GM15510 (cell line): ENCODE measurements around the gene COTL1.

Experiments
- POLR2A ChIP-seq: IDR thresholded peaks from 3 replicates; pipeline ENCODE4 v1.6.1; 2011; ENCODE audit warnings: borderline replicate concordance; ENCODE audit not compliant: insufficient read length; ENCODE audit errors: extremely low read depth

The COTL1 gene

DNA sequence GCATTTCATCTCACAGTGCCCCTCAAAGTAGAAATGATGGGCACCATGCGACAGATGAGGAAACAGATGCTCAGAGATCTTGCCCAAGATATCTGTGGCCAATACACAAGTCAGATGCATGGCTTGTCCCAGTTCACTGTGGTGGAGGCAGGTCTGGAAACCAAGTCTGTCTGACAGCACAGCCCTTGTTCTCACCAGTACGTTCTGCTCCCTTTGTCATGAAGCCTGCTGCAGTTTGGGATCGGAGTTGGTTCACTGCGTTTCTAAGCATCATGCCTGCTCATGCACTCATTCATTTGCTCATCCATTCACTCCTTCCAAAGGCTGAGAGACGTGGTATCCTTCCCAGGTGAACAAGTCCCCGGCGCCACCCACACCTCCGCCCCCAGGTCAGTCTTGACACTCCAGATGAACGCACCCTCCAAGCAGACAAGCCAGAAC lies 86.2 kb downstream of the COTL1 start:
- no peak for TF ChIP-seq POLR2A

DNA sequence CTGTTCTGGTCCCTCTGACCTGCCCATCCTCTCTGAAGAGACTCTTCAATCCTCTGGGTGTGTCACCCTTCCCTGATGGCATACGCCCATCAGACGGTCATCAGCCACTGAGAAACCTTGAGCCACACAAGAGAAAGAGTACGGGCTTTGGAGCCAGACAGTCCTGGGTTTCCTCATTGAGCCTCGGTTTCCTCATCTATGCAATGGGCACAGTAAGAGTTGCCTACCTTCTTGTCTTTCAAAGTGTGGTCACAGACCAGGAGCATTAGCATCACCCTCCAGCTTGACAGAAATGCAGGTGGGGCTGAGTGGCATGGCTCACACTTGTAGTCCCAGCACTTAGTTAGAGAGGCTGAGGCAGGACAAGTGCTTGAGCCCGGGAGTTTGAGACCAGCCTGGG lies 87.3 kb downstream of the COTL1 start:
- TF ChIP-seq POLR2A: no peak

DNA sequence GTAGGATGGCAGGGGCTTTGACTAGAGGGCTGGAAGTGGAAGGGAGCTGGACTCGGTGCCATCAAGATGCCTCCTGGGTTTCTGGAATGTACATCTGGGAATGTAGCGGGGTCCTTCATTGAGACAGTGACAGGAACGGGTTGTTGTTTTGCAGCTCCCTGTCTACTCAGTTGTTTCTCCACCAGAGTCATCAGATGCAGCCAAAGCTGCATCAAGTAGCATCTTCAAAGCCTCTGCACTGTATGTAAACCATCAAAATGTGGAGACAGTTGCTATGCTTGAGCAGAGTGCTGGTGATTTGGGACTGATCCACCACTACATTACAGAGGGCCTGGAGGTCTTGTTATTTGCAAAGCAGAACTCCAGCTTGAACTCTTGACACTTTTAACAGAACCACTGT lies 88.3 kb downstream of the COTL1 start:
- TF ChIP-seq POLR2A: no peak

DNA sequence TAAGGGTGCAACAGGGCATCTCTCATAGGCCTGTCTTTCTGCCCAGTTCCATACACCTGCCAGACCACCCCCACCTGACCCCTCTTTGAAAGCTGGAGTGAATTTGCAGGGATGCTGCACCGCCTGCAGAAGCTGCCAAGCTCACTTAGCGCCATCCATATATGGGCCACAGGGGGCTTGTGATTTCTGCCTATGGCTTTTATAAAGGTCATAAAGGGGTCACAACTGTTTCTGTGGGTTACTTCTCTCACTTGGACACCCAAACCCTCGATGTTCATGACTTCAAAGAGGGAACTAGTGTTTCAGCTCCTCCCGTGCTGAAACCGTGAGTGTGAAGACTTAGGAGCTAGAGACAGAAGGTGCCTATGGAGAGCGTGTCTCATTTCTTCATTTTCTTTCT lies 89.6 kb downstream of the COTL1 start:
- TF ChIP-seq POLR2A: no peak

DNA sequence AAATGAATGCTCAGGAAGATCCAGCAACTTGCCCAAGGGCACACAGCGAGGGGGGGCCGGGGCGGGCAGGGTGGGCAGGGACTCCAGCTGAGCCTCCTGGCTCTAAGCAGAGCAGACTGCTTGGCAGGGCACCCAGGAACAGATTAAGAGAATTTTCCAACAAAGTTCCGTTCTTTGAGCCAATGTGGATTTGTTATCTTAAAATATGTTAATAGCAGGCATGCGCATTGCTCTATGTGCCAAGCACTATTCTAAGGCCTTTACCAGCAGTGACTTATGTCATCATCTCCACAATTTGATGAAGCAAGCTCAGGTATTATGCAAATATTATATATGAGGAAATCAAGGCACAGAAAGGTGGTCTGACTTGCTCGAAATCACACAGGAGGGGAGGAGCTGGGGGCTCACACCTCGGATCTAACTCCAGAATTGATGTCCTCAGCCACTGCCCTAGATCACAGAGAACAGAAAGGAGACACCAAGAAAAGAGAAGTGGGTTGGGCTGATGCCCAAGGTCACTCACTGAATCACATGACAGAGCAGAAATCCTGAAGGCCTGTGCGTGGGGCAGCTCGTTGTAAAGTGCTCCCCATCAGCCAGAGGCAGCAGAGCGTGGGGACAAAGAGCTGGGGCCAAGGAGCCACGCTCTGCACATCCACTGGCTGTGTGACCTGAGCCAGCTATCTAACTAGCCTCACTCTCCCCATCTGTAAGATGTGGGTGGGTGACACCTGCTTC lies 90.2 kb downstream of the COTL1 start:
- no peak for TF ChIP-seq POLR2A

DNA sequence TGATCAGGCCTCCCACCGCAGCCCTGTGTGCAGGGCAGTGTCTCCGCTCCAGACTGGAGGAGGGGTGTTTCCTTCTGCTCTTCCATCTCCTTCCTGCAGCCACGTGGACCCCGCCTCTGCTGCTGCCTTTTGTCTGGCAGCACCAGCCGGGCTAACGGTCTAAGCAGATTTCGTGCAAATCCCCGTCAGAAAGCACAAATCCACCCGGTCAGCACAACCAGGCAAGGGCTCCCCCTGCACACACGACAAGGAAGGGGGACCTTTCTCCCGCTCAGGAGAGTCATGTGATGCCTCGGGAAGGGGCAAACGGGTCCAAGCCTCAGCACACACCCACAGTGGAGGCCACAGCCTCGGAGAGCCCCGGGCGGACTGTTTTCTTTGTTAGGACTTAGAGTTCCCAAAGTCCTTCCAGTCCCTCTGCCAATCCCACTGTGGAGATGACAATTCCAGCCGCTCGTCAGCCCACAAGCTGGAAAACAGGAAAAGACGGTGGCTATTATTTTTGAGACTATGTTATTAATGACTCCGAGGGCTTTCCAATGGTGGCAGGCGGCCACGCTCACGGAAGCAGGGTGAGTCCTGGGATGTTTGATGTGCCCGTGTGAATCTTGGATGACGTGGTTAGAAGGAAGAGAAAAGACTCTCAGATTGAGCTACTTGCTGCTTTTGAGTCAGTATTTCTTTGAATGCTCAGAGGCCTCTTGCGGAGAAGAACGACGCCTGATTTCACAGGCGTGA lies 90.9 kb downstream of the COTL1 start:
- TF ChIP-seq POLR2A: no peak

DNA sequence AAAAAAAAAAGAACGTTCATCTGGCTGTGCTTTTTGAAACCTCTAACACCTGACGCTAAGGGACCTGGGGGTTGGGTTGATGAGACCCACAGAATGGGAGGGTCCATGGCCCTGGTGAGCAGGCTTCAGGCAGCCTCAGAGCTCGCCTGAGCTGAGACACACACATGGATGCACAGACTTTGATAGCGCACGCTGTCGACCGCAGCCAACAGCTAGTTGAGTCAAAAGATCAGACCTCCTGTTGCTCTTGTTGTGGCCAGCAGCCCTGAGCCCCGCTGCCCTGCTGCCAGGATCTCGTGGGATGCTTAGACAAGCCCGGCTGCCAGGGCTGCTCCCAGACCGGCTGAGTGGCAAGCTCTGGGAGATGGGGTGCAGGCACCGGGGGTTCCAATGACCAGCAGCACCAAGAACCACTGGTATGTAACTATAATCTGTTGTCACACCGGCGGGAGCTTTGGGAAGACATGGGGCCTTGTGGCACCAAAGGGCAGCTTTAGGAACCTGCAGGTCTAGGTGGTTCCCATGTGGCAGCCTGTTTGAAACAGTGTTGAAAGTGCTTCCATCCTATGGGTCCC lies 93.4 kb downstream of the COTL1 start:
- no peak for TF ChIP-seq POLR2A

DNA sequence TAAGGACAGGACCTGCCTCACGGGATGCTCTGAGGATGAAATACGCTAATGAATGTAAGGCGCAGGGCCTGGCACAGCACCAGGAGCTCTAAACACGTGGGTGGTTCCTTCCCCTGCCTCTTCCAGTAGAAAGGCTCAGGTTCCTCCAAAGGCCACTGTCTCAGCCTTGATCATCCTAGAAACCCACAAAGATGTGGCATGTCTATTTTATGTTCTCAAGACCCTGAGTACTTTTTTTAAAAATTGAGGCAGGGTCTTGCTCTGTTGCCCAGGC lies 96.4 kb downstream of the COTL1 start:
- TF ChIP-seq POLR2A: no peak

DNA sequence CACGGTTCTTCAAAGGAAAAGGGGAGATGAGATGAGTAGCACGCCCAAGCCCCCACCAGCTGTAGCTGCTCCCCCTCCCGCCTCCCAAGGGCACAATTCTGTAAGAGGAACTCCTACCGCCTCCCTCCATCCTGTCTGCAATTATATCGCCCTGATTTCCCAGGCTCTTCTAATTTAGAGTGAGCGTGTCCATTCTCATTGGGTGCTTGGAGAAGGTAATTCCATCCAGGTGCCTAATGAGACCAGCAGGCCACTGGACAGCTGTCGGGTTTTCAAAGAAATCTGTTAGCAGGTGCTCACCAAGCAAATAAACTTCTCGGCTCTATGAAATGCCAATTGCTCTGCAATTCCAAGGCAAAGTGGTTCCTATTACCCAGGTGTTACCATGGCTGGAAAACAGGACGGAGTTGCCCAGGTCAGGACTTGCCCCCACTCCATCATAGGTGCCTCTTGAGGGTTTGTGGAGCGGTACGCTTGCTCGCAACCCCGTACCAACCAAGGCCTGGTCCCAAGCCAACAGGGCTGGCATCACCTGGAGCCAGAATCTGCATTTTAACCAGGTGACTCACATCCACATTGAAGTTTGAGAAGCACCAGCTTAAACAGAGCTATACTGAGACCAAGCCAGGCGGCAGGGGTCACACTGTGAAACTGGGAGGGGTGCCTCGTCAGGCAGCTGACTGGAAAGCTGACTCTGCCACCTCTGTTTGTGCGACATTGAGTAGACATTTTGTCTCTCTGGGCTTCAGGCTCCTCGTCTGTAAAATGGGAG lies 97.0 kb downstream of the COTL1 start:
- no peak for TF ChIP-seq POLR2A

DNA sequence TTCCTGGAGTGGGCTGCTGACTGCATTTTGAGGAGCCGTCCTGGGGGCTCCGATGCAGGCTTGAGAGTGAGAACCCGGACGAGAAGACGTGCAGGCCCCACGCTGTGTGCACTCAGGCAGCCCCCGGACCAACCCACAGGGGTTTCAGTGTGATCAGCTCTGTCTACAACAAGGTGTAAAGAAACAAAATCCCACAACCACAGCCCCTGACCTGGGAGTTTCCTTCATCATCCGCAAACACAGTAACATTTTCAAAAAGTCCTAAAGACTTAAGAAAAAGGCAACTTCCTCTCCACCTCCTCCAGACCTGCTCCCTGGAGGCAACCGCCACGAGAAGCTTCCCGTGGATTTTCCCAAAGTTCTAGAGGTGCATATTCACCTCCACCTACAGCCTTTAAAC lies 98.0 kb downstream of the COTL1 start:
- TF ChIP-seq POLR2A: no peak

DNA sequence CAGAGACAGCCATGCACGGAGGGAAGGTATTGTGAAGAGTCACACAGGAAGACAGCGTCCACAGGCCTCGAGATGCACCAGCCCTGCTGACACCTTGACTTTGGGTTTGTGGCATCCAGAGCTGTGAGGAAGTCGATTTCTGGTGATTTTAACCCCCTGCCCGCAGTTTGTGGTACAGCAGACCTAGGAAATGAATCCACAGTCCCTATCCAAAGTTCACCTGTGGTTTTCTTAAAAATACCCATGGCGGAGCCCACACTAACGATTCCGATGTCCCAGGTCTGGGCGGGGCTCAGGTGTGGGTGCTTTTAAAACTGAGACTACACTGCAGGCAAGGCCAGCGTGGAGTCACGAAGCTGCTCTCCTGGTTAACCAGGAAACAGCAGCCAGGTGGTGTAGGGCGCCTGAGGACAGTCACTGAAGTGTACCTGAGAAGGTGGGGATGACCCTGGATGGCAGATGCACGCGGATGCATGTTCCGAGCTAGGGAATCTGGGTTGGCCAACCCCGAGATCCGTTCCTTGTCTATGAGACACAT lies 99.0 kb downstream of the COTL1 start:
- TF ChIP-seq POLR2A: no peak

DNA sequence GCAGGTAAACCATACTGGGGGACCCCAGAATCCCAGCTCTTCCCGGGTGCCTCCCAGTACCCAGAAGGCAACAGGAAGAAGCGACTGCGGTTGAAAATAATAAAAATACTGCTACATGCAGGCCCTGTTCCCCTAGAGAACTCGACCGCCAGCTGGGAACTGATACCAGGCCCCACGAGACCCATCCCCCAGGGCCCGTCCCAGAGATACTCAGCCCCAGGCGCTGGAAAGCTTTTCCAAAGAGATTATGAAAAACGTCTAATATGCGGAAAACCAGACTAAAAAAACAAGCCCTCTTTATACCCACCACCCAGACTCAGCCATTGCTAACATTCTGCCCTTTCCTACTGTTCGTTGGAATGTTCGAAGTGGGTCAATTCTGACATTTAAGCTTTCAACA lies 100.5 kb downstream of the COTL1 start:
- TF ChIP-seq POLR2A: no peak
